Hematopoietic multipotent progenitor cell treated with erythropoietin and hydrocortisone succinate and interleukin-3 and kit ligand, for 17 days (in vitro differentiated cells): Measurements from ENCODE around the gene LTBR.
A peak's percentile ranks its signal among the peaks of the same experiment; 100 is the strongest.

Experiments used
- DNase-seq: peaks from one replicate; pipeline ENCODE4 v3.0.0-alpha.2; 2015; ENCODE audit warnings: low spot score

LTBR gene

GRCh38 chr12:6346942-6347341 lies 37.0 kb upstream of the LTBR start:
- no peak for DNase-seq

- no peak for DNase-seq
Observed at GRCh38 chr12:6347367-6348338, 36.3 kb upstream of the LTBR start.

GRCh38 chr12:6351622-6352021 lies 32.3 kb upstream of the LTBR start:
- DNase-seq: no peak

- DNase-seq: no peak
Observed at GRCh38 chr12:6352193-6353173, 31.5 kb upstream of the LTBR start.

- no peak for DNase-seq
Observed at GRCh38 chr12:6354495-6355393, 29.2 kb upstream of the LTBR start.

GRCh38 chr12:6355491-6356373 lies 28.2 kb upstream of the LTBR start:
- no peak for DNase-seq

GRCh38 chr12:6356374-6356820 lies 27.6 kb upstream of the LTBR start:
- DNase-seq: no peak

- no peak for DNase-seq
Observed at GRCh38 chr12:6358881-6359280, 25.1 kb upstream of the LTBR start.

GRCh38 chr12:6360080-6360571 lies 23.8 kb upstream of the LTBR start:
- DNase-seq: no peak

- DNase-seq: no peak
Observed at GRCh38 chr12:6360578-6361490, 23.1 kb upstream of the LTBR start.

GRCh38 chr12:6361834-6362233 lies 22.1 kb upstream of the LTBR start:
- no peak for DNase-seq

GRCh38 chr12:6362403-6362802 lies 21.6 kb upstream of the LTBR start:
- DNase-seq: no peak

GRCh38 chr12:6363010-6363329 lies 21.0 kb upstream of the LTBR start:
- no peak for DNase-seq

- peak; percentile 20 for DNase-seq
Observed at GRCh38 chr12:6363330-6364043, 20.5 kb upstream of the LTBR start.

- no peak for DNase-seq
Observed at GRCh38 chr12:6364044-6364374, 20.0 kb upstream of the LTBR start.

- no peak for DNase-seq
Observed at GRCh38 chr12:6367065-6367968, 16.6 kb upstream of the LTBR start.

- DNase-seq: no peak
Observed at GRCh38 chr12:6367969-6368892, 15.7 kb upstream of the LTBR start.
